Measurements from ENCODE around the gene DDX10. TPM values are rescaled to one million over a fixed set of nuclear protein-coding genes. Genes with fewer than 3 reads are reported as not detected.

The DDX10 gene
- total RNA-seq, 1 donor from 2014 or later: 38.5 TPM

GRCh38 chr11:108944471-108945178 is 279.8 kb downstream of the DDX10 start:
- Mint-ChIP-seq H3K9me3 (peaks cover 20% of the 10 kb centered on the region), H3K4me1 (peaks cover 25% of the 10 kb centered on the region), H3K4me3 (no peak overlapping the region), H3K27ac (no peak overlapping the region), H3K36me3 (peaks cover 40% of the 10 kb centered on the region), H3K27me3 (ENCODE audit: low read depth) (no peaks in the 10 kb centered on the region)
- TF ChIP-seq CTCF (IDR thresholded peaks at IDR 0.05; ENCODE audit: unreplicated experiment): no peak
- DNase-seq (ENCODE audit: low spot score in 2 of 2, unreplicated experiment in 2 of 2): no peak

- H3K36me3 Mint-ChIP-seq: peaks cover 36% of the 10 kb centered on the region
- DNase-seq (ENCODE audit: low spot score in 2 of 2, unreplicated experiment in 2 of 2): no peak
- peaks cover 25% of the 10 kb centered on the region for H3K4me1 Mint-ChIP-seq
- H3K4me3 Mint-ChIP-seq: no peak overlapping the region
- peaks cover 25% of the 10 kb centered on the region for H3K9me3 Mint-ChIP-seq
- H3K27ac Mint-ChIP-seq: no peak overlapping the region
- no peaks in the 10 kb centered on the region for H3K27me3 Mint-ChIP-seq (ENCODE audit: low read depth)
- no peak for TF ChIP-seq CTCF (IDR thresholded peaks at IDR 0.05; ENCODE audit: unreplicated experiment)
Observed at GRCh38 chr11:108945341-108945740, 280.5 kb downstream of the DDX10 start.

- Mint-ChIP-seq H3K27ac (no peak overlapping the region), H3K4me3 (no peak overlapping the region), H3K4me1 (peaks cover 25% of the 10 kb centered on the region), H3K9me3 (peaks cover 28% of the 10 kb centered on the region), H3K27me3 (ENCODE audit: low read depth) (no peaks in the 10 kb centered on the region), H3K36me3 (peaks cover 19% of the 10 kb centered on the region)
- DNase-seq (ENCODE audit: low spot score in 2 of 2, unreplicated experiment in 2 of 2): no peak
- no peak for TF ChIP-seq CTCF (IDR thresholded peaks at IDR 0.05; ENCODE audit: unreplicated experiment)
Observed at GRCh38 chr11:108947654-108948570, 283.0 kb downstream of the DDX10 start.

- TF ChIP-seq CTCF (IDR thresholded peaks at IDR 0.05; ENCODE audit: unreplicated experiment): no peak
- H3K4me1 Mint-ChIP-seq: peaks cover 7% of the 10 kb centered on the region
- H3K4me3 Mint-ChIP-seq: no peak overlapping the region
- H3K27ac Mint-ChIP-seq: no peak overlapping the region
- peaks cover 11% of the 10 kb centered on the region for H3K9me3 Mint-ChIP-seq
- DNase-seq (ENCODE audit: low spot score in 2 of 2, unreplicated experiment in 2 of 2): no peak
- H3K36me3 Mint-ChIP-seq: no peaks in the 10 kb centered on the region
- no peaks in the 10 kb centered on the region for H3K27me3 Mint-ChIP-seq (ENCODE audit: low read depth)
Observed at GRCh38 chr11:108958368-108959104, 293.7 kb downstream of the DDX10 start.

GRCh38 chr11:108959105-108959761 is 294.4 kb downstream of the DDX10 start:
- Mint-ChIP-seq H3K27me3 (ENCODE audit: low read depth) (no peaks in the 10 kb centered on the region), H3K4me1 (peaks cover 7% of the 10 kb centered on the region), H3K9me3 (peaks cover 11% of the 10 kb centered on the region), H3K4me3 (no peak overlapping the region), H3K27ac (no peak overlapping the region), H3K36me3 (no peaks in the 10 kb centered on the region)
- TF ChIP-seq CTCF (IDR thresholded peaks at IDR 0.05; ENCODE audit: unreplicated experiment): no peak
- no peak for DNase-seq (ENCODE audit: low spot score in 2 of 2, unreplicated experiment in 2 of 2)
